Measurements from ENCODE around the gene RAB41. TPM values are rescaled to one million over a fixed set of nuclear protein-coding genes. Genes with fewer than 3 reads are reported as not detected.

Gene RAB41
- total RNA-seq (2022; extraction: Qiagen RNA extraction; ENCODE audit: low read depth): not detected in 5 replicates

DNA sequence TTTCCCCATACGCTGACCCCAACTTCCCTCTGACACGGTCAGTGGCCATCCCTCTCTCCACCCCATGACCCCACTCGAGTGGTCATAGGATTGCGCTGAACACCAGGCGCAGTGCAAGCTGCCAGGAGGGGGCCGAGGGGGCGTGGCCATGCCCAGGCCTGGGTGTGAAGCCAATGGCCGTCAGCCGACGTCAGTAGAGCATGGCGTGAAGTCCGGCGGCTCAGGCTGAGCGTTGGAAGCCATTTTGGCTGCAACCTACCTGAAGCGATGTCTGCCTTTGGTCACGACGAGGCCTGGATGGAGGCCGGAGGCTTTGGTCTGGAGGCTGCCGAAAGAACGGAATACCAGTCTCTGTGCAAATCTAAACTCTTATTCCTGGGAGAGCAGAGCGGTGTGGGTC, at the start of gene RAB41:
Gene RAB41, plus strand, starts transcription at position 222 of the 400 bp plus-strand sequence. Its CDS starts 46 bp downstream, at position 268.

DNA sequence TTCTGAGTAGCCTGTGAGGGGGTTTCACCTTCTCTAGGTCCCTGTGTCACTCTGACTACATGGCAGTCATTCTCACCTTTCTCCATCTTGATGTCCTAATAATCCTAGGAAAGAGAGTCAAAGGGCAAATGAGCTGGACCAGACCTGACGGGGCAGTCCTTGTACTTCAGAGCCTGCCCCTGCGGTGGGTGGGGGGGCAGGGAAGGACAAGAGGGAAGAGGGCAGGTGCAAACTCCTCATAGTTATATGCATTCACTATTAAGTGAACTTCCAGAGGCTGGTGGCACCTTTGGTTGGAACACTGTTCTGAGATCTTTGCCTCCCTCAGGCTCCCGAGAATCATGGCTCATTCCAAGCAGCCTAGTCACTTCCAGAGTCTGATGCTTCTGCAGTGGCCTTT, 47.6 kb upstream of the RAB41 start, which contains the start of gene AWAT1:
Gene AWAT1, plus strand, starts transcription at position 301 of the 400 bp plus-strand sequence. Its CDS starts 41 bp downstream, at position 342.

DNA sequence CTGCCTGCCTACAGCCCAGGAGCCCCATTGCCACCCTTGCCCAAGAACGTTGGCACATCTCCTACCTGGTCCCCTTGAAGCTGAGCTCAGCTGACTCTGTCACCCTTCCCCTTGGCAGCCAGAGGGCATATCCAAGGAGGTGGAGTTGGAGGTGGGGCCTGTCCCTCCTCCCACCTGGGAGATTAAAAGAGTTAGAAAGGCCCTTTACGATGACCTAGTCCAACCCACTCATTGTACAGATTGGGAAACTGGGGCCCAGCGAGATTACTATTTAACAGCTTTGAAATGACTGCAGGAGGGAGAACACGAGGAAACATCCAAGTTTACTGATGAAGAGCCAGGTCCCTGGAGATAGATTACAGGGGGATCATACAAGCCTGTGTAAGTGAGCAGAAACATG, 21.9 kb upstream of the RAB41 start, which contains the start of gene P2RY4:
Gene P2RY4, minus strand, starts transcription at position 101 of the 400 bp plus-strand sequence. CDS start 580 bp downstream, outside the sequence.

DNA sequence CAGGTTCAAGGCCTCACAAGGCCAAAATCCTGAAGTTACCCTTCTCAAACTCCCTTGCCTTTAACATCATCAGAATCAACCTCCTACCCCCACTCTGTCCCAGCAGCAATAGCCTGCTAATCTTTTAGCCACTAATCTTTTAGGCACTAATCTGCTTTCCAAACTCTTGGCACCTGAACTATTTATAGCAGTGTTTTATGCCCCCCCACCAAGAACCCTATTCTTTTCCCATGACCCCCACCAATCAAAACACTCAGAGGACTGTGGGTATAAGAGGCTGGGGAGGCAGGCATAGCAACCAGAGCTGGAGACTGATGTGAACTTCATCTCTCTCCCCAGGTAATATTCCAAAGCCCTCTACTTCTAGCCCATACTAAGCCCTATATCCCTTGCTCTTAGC, 13.9 kb upstream of the RAB41 start, which contains the start of gene ARR3:
Gene ARR3, plus strand, starts transcription at position 301 of the 400 bp plus-strand sequence. CDS start 1,052 bp downstream, outside the sequence.

DNA sequence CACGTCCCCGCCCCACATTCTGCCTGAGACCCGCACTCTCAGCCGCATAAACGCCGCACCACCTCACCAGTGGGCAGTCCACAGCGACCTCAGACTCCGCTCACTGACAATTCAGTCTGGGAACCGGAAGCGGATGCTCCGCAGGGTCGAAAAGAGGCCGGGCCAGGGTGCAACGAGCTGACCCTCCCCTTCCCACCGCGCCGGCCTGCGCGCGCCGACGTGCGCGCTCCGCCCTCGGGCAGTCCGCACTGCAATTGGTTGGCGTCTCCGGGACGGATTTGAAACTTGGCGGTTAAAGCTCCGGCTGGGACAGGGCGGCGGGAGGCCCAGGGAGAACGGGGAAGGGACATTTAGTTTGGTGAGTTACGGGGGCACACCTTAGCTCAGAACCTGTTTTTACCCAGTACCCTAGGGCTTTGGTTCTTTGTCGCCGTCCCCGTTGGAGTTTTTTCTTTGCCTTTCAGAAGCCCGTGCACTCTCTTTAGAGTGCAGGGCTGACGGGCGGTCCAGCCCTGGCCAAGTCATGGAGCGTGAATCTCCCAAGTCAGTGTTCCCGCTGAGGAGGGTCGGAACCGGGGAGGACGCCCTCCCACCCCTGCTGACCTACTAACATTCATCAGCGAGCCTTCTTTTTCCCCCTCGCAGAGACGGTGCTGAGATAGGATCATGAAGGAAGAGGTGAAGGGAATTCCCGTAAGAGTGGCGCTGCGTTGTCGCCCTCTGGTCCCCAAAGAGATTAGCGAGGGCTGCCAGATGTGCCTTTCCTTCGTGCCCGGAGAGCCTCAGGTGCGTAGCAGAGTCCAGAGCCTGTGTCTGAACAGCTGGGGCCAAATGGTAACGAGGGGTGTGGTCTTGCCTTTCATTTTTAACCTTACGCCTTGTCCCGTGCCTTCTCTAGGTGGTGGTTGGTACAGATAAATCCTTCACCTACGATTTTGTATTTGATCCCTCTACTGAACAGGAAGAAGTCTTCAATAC, 8.1 kb downstream of the RAB41 start, which contains the start of the genes KIF4A and PDZD11:
Gene KIF4A, plus strand, starts transcription at position 312 of the 978 bp plus-strand sequence. Its CDS starts 355 bp downstream, at position 667.
Gene PDZD11, minus strand, starts transcription at position 135 of the 978 bp plus-strand sequence. CDS start 586 bp downstream, outside the sequence.

Other genes with a start within 250 kb of the RAB41 start
- not detected in 5 replicates for gene AWAT2, start 232.2 kb upstream of the RAB41 start, total RNA-seq (2022; extraction: Qiagen RNA extraction; ENCODE audit: low read depth)
- gene OTUD6A, start 219.7 kb upstream of the RAB41 start, total RNA-seq (2022; extraction: Qiagen RNA extraction; ENCODE audit: low read depth): not detected in 5 replicates
- 57.6 to 67.9 TPM (median 67.2 TPM) in 5 replicates for gene IGBP1, start 148.7 kb upstream of the RAB41 start, total RNA-seq (2022; extraction: Qiagen RNA extraction; ENCODE audit: low read depth)
- gene DGAT2L6, start 104.7 kb upstream of the RAB41 start, total RNA-seq (2022; extraction: Qiagen RNA extraction; ENCODE audit: low read depth): not detected in 5 replicates
- not detected in 5 replicates for gene AWAT1, start 47.5 kb upstream of the RAB41 start, total RNA-seq (2022; extraction: Qiagen RNA extraction; ENCODE audit: low read depth)
- 0.13 TPM in 1 of 5 replicates, not detected in the others for gene P2RY4, start 22.0 kb upstream of the RAB41 start, total RNA-seq (2022; extraction: Qiagen RNA extraction; ENCODE audit: low read depth)
- not detected in 5 replicates for gene ARR3, start 13.8 kb upstream of the RAB41 start, total RNA-seq (2022; extraction: Qiagen RNA extraction; ENCODE audit: low read depth)
- 88.8 to 111 TPM (median 94.4 TPM) in 5 replicates for gene PDZD11, start 7.8 kb downstream of the RAB41 start, total RNA-seq (2022; extraction: Qiagen RNA extraction; ENCODE audit: low read depth)
- gene KIF4A, start 7.9 kb downstream of the RAB41 start, total RNA-seq (2022; extraction: Qiagen RNA extraction; ENCODE audit: low read depth): 26.0 to 31.5 TPM (median 27.0 TPM) in 5 replicates
- gene GDPD2, start 141.1 kb downstream of the RAB41 start, total RNA-seq (2022; extraction: Qiagen RNA extraction; ENCODE audit: low read depth): 0.06 to 0.08 TPM in 2 of 5 replicates, not detected in the others
- gene DLG3, start 162.7 kb downstream of the RAB41 start, total RNA-seq (2022; extraction: Qiagen RNA extraction; ENCODE audit: low read depth): 2.9 to 8.1 TPM (median 7.1 TPM) in 5 replicates

Data from A549 treated with GW870086 at 1 μM for 4 hours (cell line).